Sigmoid colon (tissue), 7 donors: ENCODE measurements around the gene SLC12A9. TPM values are rescaled to one million over a fixed set of nuclear protein-coding genes. Genes with fewer than 3 reads are reported as not detected.

ENCODE experiments used
- DNase-seq: peaks from one replicate; pipeline ENCODE4 v3.0.0-alpha.2; 2019
- H3K27ac ChIP-seq, 4 donors: fragments of 200-600 bp; sonication (generic); one replicate each; pipeline ENCODE4 v1.5.1; 2016 to 2019; ENCODE audit warnings: mild to moderate bottlenecking in 1 of 4
- H3K27me3 ChIP-seq, 3 donors: fragments of 200-600 bp; sonication (generic); one replicate each; pipeline ENCODE4 v1.5.1; 2019; ENCODE audit warnings: mild to moderate bottlenecking in 1 of 3
- H3K36me3 ChIP-seq, 4 donors: fragments of 200-600 bp; sonication (generic); one replicate each; pipeline ENCODE4 v1.5.1; 2016 to 2019
- H3K4me1 ChIP-seq, 4 donors: fragments of 200-600 bp; sonication (generic); one replicate each; pipeline ENCODE4 v1.5.1; 2017 to 2019
- H3K4me3 ChIP-seq, 4 donors: fragments of 200-600 bp; sonication (generic); one replicate each; pipeline ENCODE4 v1.5.1; 2017 to 2019; ENCODE audit warnings: mild to moderate bottlenecking in 2 of 4, moderate library complexity in 1 of 4
- H3K9me3 ChIP-seq, 4 donors: fragments of 200-600 bp in 3 of 4; sonication (generic) in 3 of 4; one replicate each; pipeline versions ENCODE4 v1.5.1 to v1.6.1; 2013 to 2019
- CTCF ChIP-seq, 4 experiments: fragments of 450-650 bp in 3 of 4; fragments of 200-600 bp in 1 of 4; IDR thresholded peaks; one replicate each; pipeline ENCODE4 v1.5.1; 2016 to 2019; ENCODE audit warnings: antibody characterized with exemption in 4 of 4, mild to moderate bottlenecking in 3 of 4, moderate library complexity in 2 of 4
- EP300 ChIP-seq, 4 donors: sonication (generic); formaldehyde crosslinking; IDR thresholded peaks; one replicate each; pipeline ENCODE4 v1.6.1; 2017; ENCODE audit warnings: antibody characterized with exemption in 4 of 4
- POLR2A ChIP-seq, 2 donors: fragments of 450-650 bp; IDR thresholded peaks; one replicate each; pipeline ENCODE4 v1.6.1; 2016; ENCODE audit warnings: antibody characterized with exemption in 2 of 2, mild to moderate bottlenecking in 2 of 2, moderate library complexity in 2 of 2
- POLR2AphosphoS5 ChIP-seq, 4 donors: sonication (generic); formaldehyde crosslinking; IDR thresholded peaks; one replicate each; pipeline ENCODE4 v1.6.1; 2017; ENCODE audit warnings: antibody characterized with exemption in 4 of 4
- WGBS, 2 donors: extraction: QIAGEN DNeasy Blood & Tissue Kit; methylation state at CpG; one replicate each; pipeline ENCODE4 v1.1.7; 2013; 5-methylcytosine and 5-hydroxymethylcytosine counted together
- intact Hi-C: fragments of 100-400 bp; cut with DNase I; formaldehyde crosslinking; loops from one replicate; pipeline ENCODE4 v1.15.1; 2023
- polyA plus RNA-seq, 3 donors: library from polyadenylated mRNA; stranded (reverse); fragments of 200-250 nt; gene quantifications; one replicate each; pipeline ENCODE4 v1.2.3, GENCODE V29; 2013
- total RNA-seq, 4 donors: library from RNA; depleted of rRNA; stranded (reverse); fragments of >200 nt; gene quantifications; one replicate each; pipeline ENCODE4 v1.1.0, GENCODE V29; 2016
- donor health status: healthy with polysubstance abuse.
- donor health status: Bipolar disorder and iron deficiency.
- donor health status: healthy.

SLC12A9 gene
- total and polyA plus RNA-seq, 7 donors: 2.5 to 34.2 (median 12.1) TPM

DNA sequence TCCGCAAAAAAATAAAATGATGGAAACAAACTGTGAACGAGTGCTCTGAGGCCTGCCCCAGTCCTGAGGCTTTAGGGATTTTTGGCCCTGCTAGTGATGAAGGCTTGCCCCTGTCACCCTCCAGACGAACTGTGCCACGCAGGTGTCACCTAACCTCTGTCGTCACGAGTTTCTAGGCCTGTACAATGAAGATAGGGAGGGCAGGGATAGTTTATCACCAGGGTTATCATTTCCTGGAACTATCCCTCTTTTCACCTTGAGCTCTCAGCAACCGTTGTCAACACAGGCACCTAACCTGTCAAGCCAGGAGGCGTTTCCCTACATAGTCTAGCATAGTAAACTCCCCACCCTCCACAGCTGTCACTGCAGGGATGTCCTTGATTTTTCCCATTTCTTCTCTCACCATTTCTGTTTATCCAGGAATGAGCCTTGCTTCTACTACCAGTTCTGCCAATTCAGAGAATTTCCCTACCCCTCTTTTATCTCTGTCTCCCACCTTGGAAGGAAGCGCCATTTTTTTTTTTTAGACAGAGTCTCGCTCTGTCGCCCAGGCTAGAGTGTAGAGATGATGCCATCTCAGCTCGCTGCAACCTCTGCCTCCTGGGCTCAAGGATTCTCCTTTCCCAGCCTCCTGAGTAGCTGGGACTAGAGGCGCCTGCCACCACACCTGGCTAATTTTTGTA is 45.4 kb downstream of the SLC12A9 start:
- Histone ChIP-seq H3K4me3 (no peak overlapping the region), H3K27me3 (peaks cover 27 to 75% (median 46%) of the 10 kb centered on the region in 3 donors), H3K4me1 (peaks cover 0 to 31% (median 30%) of the 10 kb centered on the region in 4 donors), H3K9me3 (no peaks in the 10 kb centered on the region), H3K27ac (no peak overlapping the region), H3K36me3 (no peaks in the 10 kb centered on the region)
- DNase-seq: no peak
- TF ChIP-seq POLR2AphosphoS5 (IDR thresholded peaks at IDR 0.05) (no peak), CTCF (IDR thresholded peaks at IDR 0.05) (no peak), POLR2A (IDR thresholded peaks at IDR 0.05) (no peak), EP300 (IDR thresholded peaks at IDR 0.05) (no peak)
- 28 to 68% methylated on average over 13 of the region's 13 CpGs for WGBS, 2 donors
- intact Hi-C loops: loop anchor here (1.0 to 10.0 kb wide), 3 partner anchors 161 to 267 kb away; partner anchors contain the start of gene VGF

- no peak for DNase-seq
- intact Hi-C loops: loop anchor here (5.0 to 10.0 kb wide), 2 partner anchors 178 to 265 kb away; partner anchors contain the start of gene VGF
- 94 to 96% methylated on average over 5 of the region's 5 CpGs for WGBS, 2 donors
- no peaks in the 10 kb centered on the region for H3K9me3 ChIP-seq
- TF ChIP-seq CTCF (IDR thresholded peaks at IDR 0.05) (no peak), EP300 (IDR thresholded peaks at IDR 0.05) (no peak), POLR2AphosphoS5 (IDR thresholded peaks at IDR 0.05) (no peak), POLR2A (IDR thresholded peaks at IDR 0.05) (no peak)
- H3K27me3 ChIP-seq: peaks cover 27 to 76% (median 45%) of the 10 kb centered on the region in 3 donors
- peaks cover 0 to 30% (median 28%) of the 10 kb centered on the region in 4 donors for H3K4me1 ChIP-seq
- no peak overlapping the region for H3K4me3 ChIP-seq
- H3K27ac ChIP-seq: no peak overlapping the region
- H3K36me3 ChIP-seq: no peaks in the 10 kb centered on the region
Measured at GRCh38 chr7:100899432-100899831, 46.9 kb downstream of the SLC12A9 start.

DNA sequence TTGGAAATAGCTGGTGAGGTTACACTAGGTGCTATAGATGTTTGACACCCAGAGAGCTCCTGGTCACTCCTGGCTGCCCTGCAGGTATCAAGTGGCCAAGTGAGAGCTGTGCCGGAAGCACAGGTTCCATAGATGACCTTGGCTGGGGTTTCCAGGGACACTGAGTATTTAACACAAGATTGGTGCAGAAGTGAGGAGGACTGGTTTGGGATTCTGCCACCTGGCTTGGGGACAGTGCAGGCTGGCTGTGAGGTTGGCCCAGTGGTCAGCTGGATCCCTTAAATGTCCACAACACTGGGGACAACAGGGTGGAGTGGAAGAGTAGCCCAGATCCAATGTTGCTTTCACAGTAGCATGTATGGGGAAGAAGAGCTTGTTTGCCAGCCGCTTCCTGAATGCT is 48.5 kb downstream of the SLC12A9 start:
- intact Hi-C loops: no loop called here

DNA sequence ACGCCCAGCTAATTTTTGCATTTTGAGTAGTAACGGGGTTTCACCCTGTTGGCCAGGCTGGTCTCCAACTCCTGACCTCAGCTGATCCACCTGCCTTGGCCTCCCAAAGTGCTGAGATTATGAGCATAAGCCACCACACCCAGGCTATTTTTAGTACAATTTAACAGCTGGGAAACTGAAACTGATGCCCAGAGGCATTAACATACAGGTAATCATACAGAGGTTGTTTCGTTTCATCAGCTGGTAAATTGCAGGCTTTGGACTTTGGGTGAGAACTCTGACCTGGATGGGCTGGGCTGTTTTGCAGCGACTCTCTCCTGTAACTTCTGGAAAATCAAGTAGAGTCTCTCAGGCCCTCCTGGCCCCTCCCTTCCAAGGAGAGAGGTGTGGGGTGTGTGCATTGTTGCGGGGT is 49.4 kb downstream of the SLC12A9 start:
- no peak for DNase-seq
- no peaks in the 10 kb centered on the region for H3K9me3 ChIP-seq
- no peak overlapping the region for H3K4me3 ChIP-seq
- 13 to 63% methylated on average over 5 of the region's 5 CpGs for WGBS, 2 donors
- peaks cover 0 to 5% (median 5%) of the 10 kb centered on the region in 4 donors for H3K4me1 ChIP-seq
- no peaks in the 10 kb centered on the region for H3K36me3 ChIP-seq
- H3K27ac ChIP-seq: no peak overlapping the region
- peaks cover 8 to 51% (median 22%) of the 10 kb centered on the region in 3 donors for H3K27me3 ChIP-seq
- intact Hi-C loops: no loop called here
- TF ChIP-seq EP300 (IDR thresholded peaks at IDR 0.05): no peak
- TF ChIP-seq POLR2AphosphoS5 (IDR thresholded peaks at IDR 0.05): no peak
- TF ChIP-seq CTCF (IDR thresholded peaks at IDR 0.05): no peak
- TF ChIP-seq POLR2A (IDR thresholded peaks at IDR 0.05): no peak

More for the DNA sequence above, 48.5 kb downstream of the SLC12A9 start:
- H3K27me3 ChIP-seq: peaks cover 16 to 61% (median 30%) of the 10 kb centered on the region in 3 donors
- 92% methylated on average over 2 of the region's 2 CpGs for WGBS, 2 donors
- H3K9me3 ChIP-seq: no peaks in the 10 kb centered on the region
- no peak overlapping the region for H3K4me3 ChIP-seq
- no peaks in the 10 kb centered on the region for H3K36me3 ChIP-seq
- DNase-seq: no peak
- H3K4me1 ChIP-seq: peaks cover 0 to 15% (median 13%) of the 10 kb centered on the region in 4 donors
- no peak for TF ChIP-seq EP300 (IDR thresholded peaks at IDR 0.05)
- TF ChIP-seq POLR2A (IDR thresholded peaks at IDR 0.05): no peak
- no peak for TF ChIP-seq CTCF (IDR thresholded peaks at IDR 0.05)
- TF ChIP-seq POLR2AphosphoS5 (IDR thresholded peaks at IDR 0.05): no peak
- H3K27ac ChIP-seq: no peak overlapping the region
